Left ventricle myocardium superior (tissue), 1 donor: ENCODE results near the gene SFN. TPM values are rescaled to one million over a fixed set of nuclear protein-coding genes. Genes with fewer than 3 reads are reported as not detected.
"Not testable (repeated sequence)": the region's sequence is repeated elsewhere in the genome, so short reads cannot be mapped to it uniquely, and the experiment has no call there.

ENCODE experiments used
- ATAC-seq: fragments of 200-7000 bp; cut with Tn5 transposase; one replicate; pipeline ENCODE4 v1.9.1; 2020; ENCODE audit warnings: mild to moderate bottlenecking, moderate library complexity
- DNase-seq: peaks from one replicate; pipeline ENCODE4 v3.0.0-alpha.2; 2020
- intact Hi-C: fragments of 100-400 bp; cut with micrococcal nuclease; formaldehyde crosslinking; loops from one replicate; pipeline ENCODE4 v1.11.0; 2022
- long read RNA-seq: library from polyadenylated mRNA; unstranded; transcript quantifications from one replicate; pipeline ENCODE4 v2.0.0, GENCODE V29; 2021
- total RNA-seq: library from RNA; stranded (reverse); fragmentation: NEBNext Ultra II Directional; extraction: Animal tissue kit (Norgen Biotek cat#: 25700); gene quantifications from one replicate; pipeline ENCODE4 v1.2.1, GENCODE V29; 2021
- donor health status: DM: no; HTN: yes; CAD: no; lungs with severe emphysema.

SFN gene
- not detected for total RNA-seq
- long read RNA-seq: 0 reads

GRCh38 chr1:26862781-26863684 is at the start of gene SFN:
Gene SFN (plus strand): TSS chr1:26863149. CDS start chr1:26863213, 64 bp downstream.
- DNase-seq (no peak), ATAC-seq (no peak)
- intact Hi-C loops: no loop called here

GRCh38 chr1:26814377-26814776 is 48.6 kb upstream of the SFN start:
- intact Hi-C loops: no loop called here
- DNase-seq: no peak
- no peak for ATAC-seq

- ATAC-seq: no peak
- DNase-seq: no peak
- intact Hi-C loops: no loop called here
These were observed 48.1 kb upstream of the SFN start for GRCh38 chr1:26814893-26815292.

- DNase-seq: no peak
- intact Hi-C loops: no loop called here
- ATAC-seq: peak; percentile 50
These were observed 42.1 kb upstream of the SFN start for GRCh38 chr1:26820784-26821269.

GRCh38 chr1:26822737-26823395 is 40.1 kb upstream of the SFN start:
- no peak for ATAC-seq
- no peak for DNase-seq
- intact Hi-C loops: no loop called here

- DNase-seq (no peak), ATAC-seq (no peak)
- intact Hi-C loops: no loop called here
These were observed 38.2 kb upstream of the SFN start for GRCh38 chr1:26824731-26825130.

GRCh38 chr1:26826261-26827105 is 36.5 kb upstream of the SFN start, which contains the start of gene ZDHHC18:
Gene ZDHHC18 (plus strand): TSS chr1:26826688. CDS start chr1:26826805, 117 bp downstream.
- intact Hi-C loops: no loop called here

GRCh38 chr1:26827106-26827604 is 35.8 kb upstream of the SFN start:
- intact Hi-C loops: no loop called here
- peak; percentile 33 for DNase-seq
- ATAC-seq: peak; percentile 1

More at GRCh38 chr1:26826261-26827105, 36.5 kb upstream of the SFN start, which contains the start of gene ZDHHC18:
- ATAC-seq: peak; percentile 81
- peak; percentile 89 for DNase-seq

GRCh38 chr1:26827663-26828062 is 35.3 kb upstream of the SFN start:
- intact Hi-C loops: no loop called here
- ATAC-seq: peak; percentile 7
- DNase-seq: no peak

GRCh38 chr1:26828411-26828991 is 34.4 kb upstream of the SFN start:
- intact Hi-C loops: no loop called here
- peak; percentile 58 for ATAC-seq
- peak; percentile 42 for DNase-seq

- ATAC-seq: no peak
- DNase-seq: no peak
- intact Hi-C loops: no loop called here
These were observed 33.6 kb upstream of the SFN start for GRCh38 chr1:26829184-26829911.

GRCh38 chr1:26831059-26831458 is 31.9 kb upstream of the SFN start:
- ATAC-seq: no peak

GRCh38 chr1:26831546-26832248 is 31.3 kb upstream of the SFN start:
- ATAC-seq (no peak), DNase-seq (no peak)
- intact Hi-C loops: no loop called here

More at GRCh38 chr1:26831059-26831458, 31.9 kb upstream of the SFN start:
- DNase-seq: no peak
- intact Hi-C loops: no loop called here

- ATAC-seq (no peak), DNase-seq (no peak)
- intact Hi-C loops: no loop called here
These were observed 30.5 kb upstream of the SFN start for GRCh38 chr1:26832249-26832960.

GRCh38 chr1:26833432-26834405 is 29.2 kb upstream of the SFN start:
- DNase-seq: peak; percentile 41
- intact Hi-C loops: no loop called here
- ATAC-seq: no peak

- intact Hi-C loops, ATAC-seq, DNase-seq: not testable (repeated sequence)
These were observed 25.3 kb upstream of the SFN start for GRCh38 chr1:26837665-26838064.
